ENCODE measurements around the gene FAM131C.

Gene FAM131C

DNA sequence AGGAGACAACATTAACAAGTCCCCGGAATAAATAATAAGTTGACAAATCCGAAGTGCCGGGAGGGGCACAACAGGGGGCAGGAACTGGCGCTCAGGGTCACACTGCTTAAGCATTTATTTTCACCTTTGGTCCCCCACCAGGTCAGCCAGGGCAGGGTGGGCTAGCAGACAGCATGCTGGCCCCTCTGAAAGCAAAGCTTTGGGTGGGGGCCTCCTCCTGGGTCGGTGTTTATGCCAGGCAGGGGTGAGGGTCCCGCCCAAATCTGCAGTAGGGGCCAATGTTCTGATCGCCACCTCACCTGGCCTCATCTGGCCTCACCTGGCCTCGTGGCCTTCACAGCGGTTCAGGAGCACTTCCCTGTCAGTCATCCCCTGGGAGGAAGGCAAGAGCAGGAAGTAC is 8.2 kb upstream of the FAM131C start:
- TF ChIP-seq YY1 (IDR thresholded peaks at IDR 0.05; ENCODE audit: insufficient read depth, insufficient read length) (no peak), SUZ12 (IDR thresholded peaks at IDR 0.05; ENCODE audit: extremely low read depth, insufficient read depth, insufficient read length) (no peak), ZNF274 (IDR thresholded peaks at IDR 0.05; ENCODE audit: low read depth, low read length) (no peak)
- H3K4me3 ChIP-seq (ENCODE audit: insufficient read length, low read depth) = no peak overlapping the region
- no peak overlapping the region for H3K9ac ChIP-seq (ENCODE audit: insufficient read length, low read depth)
- no peak for DNase-seq (ENCODE audit: low read depth, low spot score)
- H3K9me3 ChIP-seq (ENCODE audit: insufficient read depth, low read length) = no peaks in the 10 kb centered on the region
- no peaks in the 10 kb centered on the region for H3K27me3 ChIP-seq (ENCODE audit: insufficient read depth, insufficient read length)
- peaks cover 8% of the 10 kb centered on the region for H3K4me1 ChIP-seq (ENCODE audit: insufficient read depth, insufficient read length)
- no peaks in the 10 kb centered on the region for H3K36me3 ChIP-seq (ENCODE audit: insufficient read depth, insufficient read length, low read length)

DNA sequence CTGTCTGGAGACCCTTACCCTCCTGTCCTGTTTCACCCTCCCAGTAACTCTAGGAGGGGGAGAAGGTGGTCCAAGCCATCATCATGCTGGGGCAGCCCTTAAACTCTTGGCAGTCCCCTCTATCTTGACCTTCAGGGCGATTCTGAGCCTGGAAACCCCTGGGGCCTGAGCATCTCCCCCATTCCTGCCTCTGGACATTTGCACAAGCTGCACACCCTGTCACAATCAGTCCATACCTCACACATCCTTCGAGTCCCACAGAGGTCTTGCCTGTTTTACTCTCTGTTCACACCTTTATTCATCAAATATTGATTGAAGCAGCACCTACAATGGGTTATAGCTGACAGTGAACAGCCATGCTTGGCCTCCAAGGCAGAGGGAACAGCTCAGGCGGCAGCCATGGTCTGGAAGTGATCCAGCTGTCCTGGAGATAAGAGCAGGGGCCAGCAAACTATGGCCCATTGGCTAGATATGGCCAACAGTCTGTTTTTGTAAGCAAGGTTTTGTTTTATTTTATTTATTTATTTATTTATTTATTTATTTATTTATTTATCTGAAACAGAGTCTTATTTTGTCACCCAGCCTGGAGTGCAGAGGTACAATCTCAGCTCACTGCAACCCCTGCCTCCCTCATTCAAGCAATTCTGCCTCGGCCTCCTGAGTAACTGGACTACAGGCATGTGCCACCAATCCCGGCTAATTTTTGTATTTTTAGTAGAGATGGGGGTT is 7.1 kb upstream of the FAM131C start:
- DNase-seq (ENCODE audit: low read depth, low spot score) = no peak
- H3K27me3 ChIP-seq (ENCODE audit: insufficient read depth, insufficient read length) = no peaks in the 10 kb centered on the region
- no peak overlapping the region for H3K9ac ChIP-seq (ENCODE audit: insufficient read length, low read depth)
- TF ChIP-seq SUZ12 (IDR thresholded peaks at IDR 0.05; ENCODE audit: extremely low read depth, insufficient read depth, insufficient read length) (no peak), ZNF274 (IDR thresholded peaks at IDR 0.05; ENCODE audit: low read depth, low read length) (no peak), YY1 (IDR thresholded peaks at IDR 0.05; ENCODE audit: insufficient read depth, insufficient read length) (no peak)
- no peaks in the 10 kb centered on the region for H3K9me3 ChIP-seq (ENCODE audit: insufficient read depth, low read length)
- no peak overlapping the region for H3K4me3 ChIP-seq (ENCODE audit: insufficient read length, low read depth)
- H3K4me1 ChIP-seq (ENCODE audit: insufficient read depth, insufficient read length) = peaks cover 11% of the 10 kb centered on the region
- H3K36me3 ChIP-seq (ENCODE audit: insufficient read depth, insufficient read length, low read length) = no peaks in the 10 kb centered on the region

DNA sequence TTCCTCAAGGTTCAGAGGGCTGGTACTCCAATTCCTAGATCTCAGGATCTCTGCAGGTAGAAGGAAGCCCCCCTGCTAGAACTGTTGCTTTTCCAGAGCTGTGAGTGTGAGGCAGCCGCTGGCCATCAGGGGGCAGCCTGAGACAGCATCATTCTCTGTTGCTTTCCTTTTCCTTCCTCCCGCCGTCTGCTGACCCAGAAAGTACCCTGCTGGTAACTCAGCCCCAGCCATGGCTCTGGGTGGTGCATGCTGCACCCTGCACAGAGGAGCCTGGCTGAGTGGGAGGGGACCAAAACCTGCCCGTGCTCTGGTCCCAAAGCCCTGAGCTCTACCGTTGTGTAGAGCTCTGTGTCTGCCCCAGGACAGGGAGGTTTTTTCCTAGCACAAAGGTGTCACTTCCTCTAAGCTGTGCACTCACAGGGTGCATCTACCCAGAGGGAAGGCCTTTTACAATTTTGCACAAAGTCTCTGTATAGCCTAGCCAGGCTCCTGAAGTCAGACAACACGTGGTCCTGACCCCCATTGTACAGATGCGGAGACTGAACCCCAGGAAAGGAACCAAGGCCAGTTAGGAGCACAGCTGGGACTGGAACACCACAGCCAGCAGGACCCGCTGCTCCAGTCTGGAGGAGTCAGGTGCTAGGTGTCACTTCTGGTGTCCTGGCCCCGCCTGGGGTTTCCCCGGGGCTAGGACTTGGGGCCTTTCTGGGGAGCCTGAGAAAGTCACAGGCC is 5.6 kb upstream of the FAM131C start:
- Histone ChIP-seq H3K9ac (ENCODE audit: insufficient read length, low read depth) (peak overlapping the region; percentile 27), H3K4me3 (ENCODE audit: insufficient read length, low read depth) (no peak overlapping the region), H3K36me3 (ENCODE audit: insufficient read depth, insufficient read length, low read length) (no peaks in the 10 kb centered on the region), H3K27me3 (ENCODE audit: insufficient read depth, insufficient read length) (peaks cover 5% of the 10 kb centered on the region), H3K4me1 (ENCODE audit: insufficient read depth, insufficient read length) (peaks cover 10% of the 10 kb centered on the region), H3K9me3 (ENCODE audit: insufficient read depth, low read length) (no peaks in the 10 kb centered on the region)
- peak; percentile 28 for DNase-seq (ENCODE audit: low read depth, low spot score)
- TF ChIP-seq SUZ12 (IDR thresholded peaks at IDR 0.05; ENCODE audit: extremely low read depth, insufficient read depth, insufficient read length) (no peak), ZNF274 (IDR thresholded peaks at IDR 0.05; ENCODE audit: low read depth, low read length) (no peak), YY1 (IDR thresholded peaks at IDR 0.05; ENCODE audit: insufficient read depth, insufficient read length) (no peak)

DNA sequence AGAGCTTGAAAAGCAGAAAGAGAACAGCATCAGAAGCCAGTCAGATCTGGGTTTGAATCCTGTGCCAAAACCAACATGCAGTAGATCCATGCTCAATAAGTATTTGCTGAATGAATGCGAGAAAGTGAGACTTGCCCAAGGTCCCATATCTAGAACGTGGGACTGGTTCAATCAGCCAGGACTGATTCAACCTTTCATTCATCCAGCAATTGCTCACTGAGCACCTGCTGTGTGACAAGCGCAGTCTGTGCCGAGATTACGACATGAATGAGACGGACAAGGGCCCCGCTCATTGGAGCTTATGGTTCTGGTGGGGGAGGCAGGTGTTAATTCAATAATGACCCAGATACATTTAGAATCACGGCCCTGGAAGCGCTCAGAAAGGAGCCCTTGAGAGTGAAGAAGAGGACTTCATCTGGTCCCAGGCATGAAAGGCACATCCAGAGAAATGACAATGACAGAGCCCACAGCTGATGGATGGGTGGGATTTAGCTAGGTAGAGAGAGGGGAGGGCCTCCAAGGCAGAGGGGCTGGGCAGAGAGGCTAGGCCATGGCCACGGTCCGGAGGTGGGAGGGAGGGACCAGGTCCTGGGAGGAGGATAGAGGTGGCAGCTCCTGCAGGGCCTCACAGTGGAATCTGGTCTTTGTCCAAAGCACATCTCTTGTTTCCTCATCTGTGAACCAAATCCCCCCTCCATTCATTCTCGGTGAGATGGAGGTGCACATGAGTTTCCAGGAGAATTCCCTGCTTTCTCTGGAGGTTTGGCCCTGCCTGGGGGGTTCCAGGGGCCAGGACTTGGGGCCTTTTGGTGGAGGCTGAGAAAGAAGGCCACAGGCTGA is 4.2 kb upstream of the FAM131C start:
- no peaks in the 10 kb centered on the region for H3K36me3 ChIP-seq (ENCODE audit: insufficient read depth, insufficient read length, low read length)
- H3K9ac ChIP-seq (ENCODE audit: insufficient read length, low read depth) = no peak overlapping the region
- no peak for TF ChIP-seq ZNF274 (IDR thresholded peaks at IDR 0.05; ENCODE audit: low read depth, low read length)
- no peak for TF ChIP-seq SUZ12 (IDR thresholded peaks at IDR 0.05; ENCODE audit: extremely low read depth, insufficient read depth, insufficient read length)
- no peak for TF ChIP-seq YY1 (IDR thresholded peaks at IDR 0.05; ENCODE audit: insufficient read depth, insufficient read length)
- peaks cover 17% of the 10 kb centered on the region for H3K27me3 ChIP-seq (ENCODE audit: insufficient read depth, insufficient read length)
- no peak for DNase-seq (ENCODE audit: low read depth, low spot score)
- H3K4me3 ChIP-seq (ENCODE audit: insufficient read length, low read depth) = no peak overlapping the region
- H3K4me1 ChIP-seq (ENCODE audit: insufficient read depth, insufficient read length) = peaks cover 15% of the 10 kb centered on the region
- H3K9me3 ChIP-seq (ENCODE audit: insufficient read depth, low read length) = no peaks in the 10 kb centered on the region

DNA sequence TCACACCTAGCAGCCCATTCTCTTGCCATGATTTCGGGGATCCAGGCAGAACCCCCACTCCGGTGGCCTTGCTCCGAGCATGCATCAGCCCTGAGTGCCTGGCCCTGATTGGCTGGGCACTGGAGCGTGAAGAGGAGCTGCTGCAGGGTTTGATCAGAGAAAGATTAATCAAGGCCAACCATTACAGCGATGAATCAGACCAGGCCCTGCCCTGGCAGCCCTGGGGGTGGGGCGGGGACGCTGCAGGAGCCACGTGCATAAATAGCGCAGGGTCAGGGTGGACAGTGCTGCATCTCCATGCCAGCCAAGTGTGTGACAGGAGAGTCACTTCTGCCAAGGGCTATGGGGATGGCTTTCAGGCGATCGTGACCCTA is 3.4 kb upstream of the FAM131C start:
- no peaks in the 10 kb centered on the region for H3K9me3 ChIP-seq (ENCODE audit: insufficient read depth, low read length)
- H3K36me3 ChIP-seq (ENCODE audit: insufficient read depth, insufficient read length, low read length) = no peaks in the 10 kb centered on the region
- no peak overlapping the region for H3K9ac ChIP-seq (ENCODE audit: insufficient read length, low read depth)
- DNase-seq (ENCODE audit: low read depth, low spot score) = no peak
- peaks cover 25% of the 10 kb centered on the region for H3K27me3 ChIP-seq (ENCODE audit: insufficient read depth, insufficient read length)
- H3K4me1 ChIP-seq (ENCODE audit: insufficient read depth, insufficient read length) = peaks cover 20% of the 10 kb centered on the region
- no peak overlapping the region for H3K4me3 ChIP-seq (ENCODE audit: insufficient read length, low read depth)
- TF ChIP-seq YY1 (IDR thresholded peaks at IDR 0.05; ENCODE audit: insufficient read depth, insufficient read length) (no peak), SUZ12 (IDR thresholded peaks at IDR 0.05; ENCODE audit: extremely low read depth, insufficient read depth, insufficient read length) (no peak), ZNF274 (IDR thresholded peaks at IDR 0.05; ENCODE audit: low read depth, low read length) (no peak)

DNA sequence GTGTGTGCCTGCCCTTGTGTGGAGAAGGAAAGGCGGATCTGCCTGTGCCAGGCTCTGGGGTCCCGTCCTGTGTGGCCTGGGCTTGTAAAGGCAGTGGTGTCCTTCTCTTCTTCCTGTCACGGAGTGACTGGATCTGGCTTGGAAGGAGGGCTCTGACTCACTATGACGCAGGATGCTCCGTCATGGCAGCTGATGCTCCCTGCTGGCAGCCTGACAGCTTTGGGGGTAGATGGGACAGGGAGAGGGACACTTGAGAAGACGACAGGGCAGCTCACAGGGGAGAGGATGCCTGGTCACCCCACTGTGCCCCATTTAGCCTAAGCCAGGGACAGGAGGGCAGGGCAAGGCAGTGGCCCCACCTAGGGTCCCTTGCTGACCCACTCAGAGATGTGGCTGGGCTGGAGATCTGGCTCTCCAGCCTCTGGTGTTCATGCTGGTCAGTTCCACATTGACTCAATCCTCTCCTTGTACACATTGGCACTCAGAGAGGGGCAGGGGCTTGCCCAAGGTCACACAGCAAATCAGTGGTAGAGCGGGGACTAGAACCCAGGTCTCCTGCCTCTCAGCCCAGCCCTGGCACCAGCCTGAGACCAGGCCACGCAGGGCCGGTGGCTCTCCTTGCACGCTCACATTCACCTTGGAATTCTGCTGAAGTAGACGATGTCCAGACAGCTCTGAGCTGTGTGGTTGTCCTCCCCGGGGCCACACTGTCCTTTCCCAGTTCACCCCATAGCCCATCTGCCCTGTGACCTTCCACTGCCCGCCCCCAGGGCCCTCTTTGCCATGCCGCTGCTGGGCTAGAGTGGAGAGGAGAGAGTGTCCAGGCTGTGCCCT is 2.8 kb upstream of the FAM131C start:
- Histone ChIP-seq H3K36me3 (ENCODE audit: insufficient read depth, insufficient read length, low read length) (no peaks in the 10 kb centered on the region), H3K9me3 (ENCODE audit: insufficient read depth, low read length) (no peaks in the 10 kb centered on the region), H3K27me3 (ENCODE audit: insufficient read depth, insufficient read length) (peaks cover 31% of the 10 kb centered on the region), H3K4me3 (ENCODE audit: insufficient read length, low read depth) (no peak overlapping the region), H3K4me1 (ENCODE audit: insufficient read depth, insufficient read length) (peaks cover 20% of the 10 kb centered on the region), H3K9ac (ENCODE audit: insufficient read length, low read depth) (no peak overlapping the region)
- DNase-seq (ENCODE audit: low read depth, low spot score) = no peak
- no peak for TF ChIP-seq ZNF274 (IDR thresholded peaks at IDR 0.05; ENCODE audit: low read depth, low read length)
- no peak for TF ChIP-seq SUZ12 (IDR thresholded peaks at IDR 0.05; ENCODE audit: extremely low read depth, insufficient read depth, insufficient read length)
- no peak for TF ChIP-seq YY1 (IDR thresholded peaks at IDR 0.05; ENCODE audit: insufficient read depth, insufficient read length)
